Activated B cell treated with CpG ODN at 0.5 μM for 24 hours (primary cell): Measurements from ENCODE around the gene COMT. TPM values are rescaled to one million over a fixed set of nuclear protein-coding genes. Genes with fewer than 3 reads are reported as not detected.

Experiments used
- ATAC-seq: fragments of 200-7000 bp; cut with Tn5 transposase; one replicate; pipeline ENCODE4 v1.10.0; 2021; ENCODE audit warnings: low read depth, mild to moderate bottlenecking, moderate library complexity
- CTCF ChIA-PET: fragments of 350-600 bp; sonication (Branson Sonifier 250); formaldehyde crosslinking; loops from one replicate; lab custom pipeline; 2021; ENCODE audit warnings: antibody characterized with exemption; lab: Charles Lee
- POLR2A ChIA-PET: fragments of 350-600 bp; sonication (Branson Sonifier 250); formaldehyde crosslinking; loops from one replicate; lab custom pipeline; 2021; ENCODE audit warnings: antibody characterized with exemption; lab: Charles Lee
- DNase-seq: peaks from one replicate; pipeline ENCODE4 v3.0.0; 2022
- H3K27ac Mint-ChIP-seq: one replicate; pipeline ENCODE4 v1.8.0; 2020; ENCODE audit warnings: mixed read lengths
- H3K27me3 Mint-ChIP-seq: one replicate; pipeline ENCODE4 v1.8.0; 2021; ENCODE audit warnings: mixed read lengths
- H3K36me3 Mint-ChIP-seq: one replicate; pipeline ENCODE4 v1.8.0; 2021; ENCODE audit warnings: low read depth, mixed read lengths
- H3K4me1 Mint-ChIP-seq: one replicate; pipeline ENCODE4 v1.8.0; 2021; ENCODE audit warnings: mixed read lengths
- H3K4me3 Mint-ChIP-seq: one replicate; pipeline ENCODE4 v1.8.0; 2020; ENCODE audit warnings: mild to moderate bottlenecking, mixed read lengths
- H3K9me3 Mint-ChIP-seq: one replicate; pipeline ENCODE4 v1.8.0; 2020; ENCODE audit warnings: mixed read lengths
- CTCF ChIP-seq: fragments of 200-600 bp; IDR thresholded peaks from one replicate; pipeline ENCODE4 v1.8.0; 2022; ENCODE audit warnings: antibody characterized with exemption, mild to moderate bottlenecking
- intact Hi-C: fragments of 100-400 bp; cut with micrococcal nuclease; formaldehyde crosslinking; loops from one replicate; pipeline ENCODE4 v1.15.1; 2024
- total RNA-seq: library from RNA; stranded (reverse); gene quantifications from 2 replicates; pipeline ENCODE4 v1.2.3, GENCODE V29; 2022

COMT gene
- total RNA-seq, 1 donor from 2014 or later: 40.6 TPM

GRCh38 chr22:20010307-20011122, 68.9 kb downstream of the COMT start:
- intact Hi-C loops: no loop called here
- Mint-ChIP-seq H3K27me3 (no peaks in the 10 kb centered on the region), H3K4me1 (peaks cover 2% of the 10 kb centered on the region), H3K4me3 (no peak overlapping the region), H3K9me3 (no peaks in the 10 kb centered on the region), H3K27ac (no peak overlapping the region), H3K36me3 (no peaks in the 10 kb centered on the region)
- ChIA-PET POLR2A (interaction anchor here (0.7 to 1.6 kb wide), 2 partner anchors 11 to 290 kb away, joined by 6 to 9 read pairs; partner anchors contain the start of gene TANGO2), CTCF (no interaction called here)
- no peak for ATAC-seq
- no peak for DNase-seq
- TF ChIP-seq CTCF: no peak

GRCh38 chr22:20011123-20011992, 69.8 kb downstream of the COMT start:
- peaks cover 2% of the 10 kb centered on the region for H3K4me1 Mint-ChIP-seq
- H3K9me3 Mint-ChIP-seq: no peaks in the 10 kb centered on the region
- DNase-seq (no peak), ATAC-seq (no peak)
- ChIA-PET POLR2A (interaction anchor here (0.7 to 1.6 kb wide), 2 partner anchors 10 to 291 kb away, joined by 6 to 9 read pairs; partner anchors contain the start of gene TANGO2), CTCF (no interaction called here)
- no peaks in the 10 kb centered on the region for H3K27me3 Mint-ChIP-seq
- H3K36me3 Mint-ChIP-seq: no peaks in the 10 kb centered on the region
- H3K4me3 Mint-ChIP-seq: no peak overlapping the region
- no peak overlapping the region for H3K27ac Mint-ChIP-seq
- TF ChIP-seq CTCF: no peak
- intact Hi-C loops: no loop called here

GRCh38 chr22:20011993-20012740, 70.6 kb downstream of the COMT start:
- H3K4me1 Mint-ChIP-seq: peaks cover 5% of the 10 kb centered on the region
- ChIA-PET CTCF (interaction anchor here (1.2 to 3.3 kb wide), 3 partner anchors 41 to 59 kb away, joined by 3 to 33 read pairs (median 5); no protein-coding TSS in a partner anchor), POLR2A (interaction anchor here (1.0 to 1.6 kb wide), 2 partner anchors 9 to 20 kb away, joined by 3 to 6 read pairs; partner anchors contain the start of gene TANGO2)
- H3K36me3 Mint-ChIP-seq: no peaks in the 10 kb centered on the region
- DNase-seq: no peak
- no peak for ATAC-seq
- no peaks in the 10 kb centered on the region for H3K27me3 Mint-ChIP-seq
- H3K27ac Mint-ChIP-seq: no peak overlapping the region
- no peaks in the 10 kb centered on the region for H3K9me3 Mint-ChIP-seq
- no peak overlapping the region for H3K4me3 Mint-ChIP-seq
- intact Hi-C loops: loop anchor here (2.0 kb wide), 1 partner anchor 281 kb away; no protein-coding TSS in a partner anchor
- TF ChIP-seq CTCF: no peak

- Mint-ChIP-seq H3K36me3 (no peaks in the 10 kb centered on the region), H3K4me3 (no peak overlapping the region), H3K27me3 (no peaks in the 10 kb centered on the region), H3K4me1 (peaks cover 8% of the 10 kb centered on the region), H3K27ac (no peak overlapping the region), H3K9me3 (no peaks in the 10 kb centered on the region)
- ChIA-PET CTCF (interaction anchor here (0.7 to 3.3 kb wide), 6 partner anchors 38 to 282 kb away, joined by 3 to 33 read pairs (median 4); no protein-coding TSS in a partner anchor), POLR2A (interaction anchor here (1.0 kb wide), 1 partner anchor 19 kb away, joined by 3 read pairs; no protein-coding TSS in a partner anchor)
- intact Hi-C loops: loop anchor here (1.0 to 2.0 kb wide), 2 partner anchors 43 to 282 kb away; no protein-coding TSS in a partner anchor
- no peak for TF ChIP-seq CTCF
- no peak for DNase-seq
- ATAC-seq: no peak
These were observed 71.3 kb downstream of the COMT start for GRCh38 chr22:20012741-20013331.
